GM12864 (cell line): ENCODE data around the gene CCL5.

Experiments used
- DNase-seq: peaks from one replicate; pipeline ENCODE4 v3.0.0-alpha.2; 2011; ENCODE audit warnings: low read depth
- H3K4me3 ChIP-seq: 2 replicates; pipeline ENCODE4 v1.5.1; 2011; ENCODE audit warnings: mild to moderate bottlenecking, low read depth, low read length, control low read depth
- TF ChIP-seq, protein P1 (sequence below): IDR thresholded peaks from 2 replicates; pipeline ENCODE4 v1.5.1; 2011; ENCODE audit warnings: low read depth, mild to moderate bottlenecking, moderate library complexity, low read length, control low read depth, inconsistent platforms; ENCODE audit errors: missing control alignments

CCL5 gene

GRCh38 chr17:35875072-35875799 lies 4.9 kb downstream of the CCL5 start:
- TF ChIP-seq, protein P1, sequence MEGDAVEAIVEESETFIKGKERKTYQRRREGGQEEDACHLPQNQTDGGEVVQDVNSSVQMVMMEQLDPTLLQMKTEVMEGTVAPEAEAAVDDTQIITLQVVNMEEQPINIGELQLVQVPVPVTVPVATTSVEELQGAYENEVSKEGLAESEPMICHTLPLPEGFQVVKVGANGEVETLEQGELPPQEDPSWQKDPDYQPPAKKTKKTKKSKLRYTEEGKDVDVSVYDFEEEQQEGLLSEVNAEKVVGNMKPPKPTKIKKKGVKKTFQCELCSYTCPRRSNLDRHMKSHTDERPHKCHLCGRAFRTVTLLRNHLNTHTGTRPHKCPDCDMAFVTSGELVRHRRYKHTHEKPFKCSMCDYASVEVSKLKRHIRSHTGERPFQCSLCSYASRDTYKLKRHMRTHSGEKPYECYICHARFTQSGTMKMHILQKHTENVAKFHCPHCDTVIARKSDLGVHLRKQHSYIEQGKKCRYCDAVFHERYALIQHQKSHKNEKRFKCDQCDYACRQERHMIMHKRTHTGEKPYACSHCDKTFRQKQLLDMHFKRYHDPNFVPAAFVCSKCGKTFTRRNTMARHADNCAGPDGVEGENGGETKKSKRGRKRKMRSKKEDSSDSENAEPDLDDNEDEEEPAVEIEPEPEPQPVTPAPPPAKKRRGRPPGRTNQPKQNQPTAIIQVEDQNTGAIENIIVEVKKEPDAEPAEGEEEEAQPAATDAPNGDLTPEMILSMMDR: no peak
- no peak for DNase-seq

GRCh38 chr17:35872196-35872980 lies 7.8 kb downstream of the CCL5 start:
- TF ChIP-seq, protein P1: no peak
- no peak for DNase-seq

More at GRCh38 chr17:35875072-35875799, 4.9 kb downstream of the CCL5 start:
- no peak overlapping the region for H3K4me3 ChIP-seq

DNA sequence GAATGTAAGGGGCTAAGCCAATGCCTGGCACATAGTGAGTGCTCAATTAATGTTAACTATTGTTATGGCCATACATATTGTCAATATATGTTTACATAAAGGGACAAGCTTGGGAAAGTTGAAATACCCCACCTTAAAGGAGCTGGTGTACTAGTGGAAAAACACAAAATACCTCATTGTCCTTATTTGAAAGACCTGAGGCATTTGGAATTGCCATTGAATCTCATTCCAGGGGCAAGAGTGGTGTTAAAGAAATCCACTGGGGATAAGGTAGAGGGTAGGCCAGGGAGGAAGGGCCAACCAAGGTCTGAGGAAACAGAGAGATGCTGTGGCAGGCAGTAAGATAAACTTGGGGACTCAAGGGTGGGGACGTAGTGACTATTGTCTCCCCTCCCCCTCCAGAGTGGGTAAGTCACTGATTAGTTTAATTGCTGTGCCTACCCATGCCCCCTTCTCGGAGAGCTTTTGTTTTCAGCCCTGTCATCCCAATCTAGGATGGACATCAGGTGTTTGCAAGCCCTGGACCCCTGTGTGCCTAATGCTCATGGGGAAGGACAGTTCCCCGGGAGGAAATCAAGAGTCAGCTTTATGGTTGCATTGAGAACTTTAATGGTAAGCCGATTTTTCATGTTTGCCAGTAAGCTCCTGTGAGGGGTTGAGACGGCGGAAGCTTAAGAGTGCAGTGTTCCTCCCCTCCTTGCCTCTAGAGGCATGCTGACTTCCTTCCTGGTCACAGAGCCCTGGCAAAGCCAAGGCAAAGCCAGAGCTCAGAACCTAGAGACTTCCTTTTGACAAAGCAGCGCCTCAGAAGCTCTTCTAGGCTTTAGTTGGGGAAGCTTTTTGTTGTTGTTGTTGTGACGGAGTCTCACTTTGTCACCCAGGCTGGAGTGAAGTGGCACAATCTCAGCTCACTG lies 9.0 kb downstream of the CCL5 start:
- no peak for DNase-seq
- H3K4me3 ChIP-seq: no peak overlapping the region
- TF ChIP-seq, protein P1: no peak

More at GRCh38 chr17:35872196-35872980, 7.8 kb downstream of the CCL5 start:
- no peak overlapping the region for H3K4me3 ChIP-seq

GRCh38 chr17:35868737-35869136 lies 11.4 kb downstream of the CCL5 start, which contains the start of gene HEATR9:
Gene HEATR9, minus strand, starts transcription at chr17:35868891. Its CDS starts 149 bp downstream, at chr17:35868742.
- no peak within 1 kb of the TSS for H3K4me3 ChIP-seq
- DNase-seq: no peak
- TF ChIP-seq, protein P1: no peak

DNA sequence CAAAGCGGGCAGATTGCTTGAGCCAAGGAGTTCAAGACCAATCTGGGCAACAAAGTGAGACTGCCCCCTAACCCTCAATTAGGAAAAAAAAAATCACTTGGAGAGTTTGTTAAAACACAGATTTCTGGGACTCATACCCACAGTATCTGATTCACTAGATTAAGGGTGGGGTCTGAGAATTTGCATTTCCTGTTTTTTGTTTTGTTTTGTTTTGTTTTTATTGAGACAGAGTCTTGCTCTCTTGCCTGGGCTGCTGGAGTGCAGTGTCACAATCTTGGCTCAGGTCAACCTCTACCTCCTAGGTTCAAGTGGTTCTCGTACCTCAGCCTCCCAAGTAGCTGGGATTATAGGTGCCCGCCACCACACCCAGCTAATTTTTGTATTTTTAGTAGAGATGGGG lies 12.6 kb downstream of the CCL5 start:
- DNase-seq: no peak
- H3K4me3 ChIP-seq: no peak overlapping the region
- TF ChIP-seq, protein P1: no peak

GRCh38 chr17:35866341-35866950 lies 13.7 kb downstream of the CCL5 start:
- H3K4me3 ChIP-seq: no peak overlapping the region
- no peak for DNase-seq
- TF ChIP-seq, protein P1: no peak
